DMS114 treated with DMSO at 0.1 percent for 48 hours (cell line): Measurements from ENCODE around the gene WDR72.
"Not testable (repeated sequence)": the region's sequence is repeated elsewhere in the genome, so short reads cannot be mapped to it uniquely, and the experiment has no call there.

Source experiments
- DNase-seq: peaks from one replicate; lab custom pipeline; 2025; ENCODE audit not compliant: unreplicated experiment; lab: John Stamatoyannopoulos, UW

Gene WDR72

GRCh38 chr15:53710906-53711305 lies 48.6 kb downstream of the WDR72 start:
- no peak for DNase-seq

GRCh38 chr15:53709821-53710220 lies 49.6 kb downstream of the WDR72 start:
- DNase-seq: no peak

GRCh38 chr15:53695365-53695764 lies 64.1 kb downstream of the WDR72 start:
- DNase-seq: no peak

- DNase-seq: no peak
These were observed 65.0 kb downstream of the WDR72 start for GRCh38 chr15:53694476-53694874.

- DNase-seq: no peak
These were observed 65.6 kb downstream of the WDR72 start for GRCh38 chr15:53693729-53694475.

GRCh38 chr15:53684162-53684561 lies 75.3 kb downstream of the WDR72 start:
- not testable (repeated sequence) for DNase-seq

- DNase-seq: no peak
These were observed 78.4 kb downstream of the WDR72 start for GRCh38 chr15:53681056-53681455.

GRCh38 chr15:53675832-53676231 lies 83.6 kb downstream of the WDR72 start:
- no peak for DNase-seq

GRCh38 chr15:53671545-53671944 lies 87.9 kb downstream of the WDR72 start:
- no peak for DNase-seq

GRCh38 chr15:53670701-53671100 lies 88.8 kb downstream of the WDR72 start:
- no peak for DNase-seq

- no peak for DNase-seq
These were observed 93.5 kb downstream of the WDR72 start for GRCh38 chr15:53665930-53666329.

GRCh38 chr15:53658827-53659555 lies 100.5 kb downstream of the WDR72 start:
- DNase-seq: no peak

GRCh38 chr15:53658255-53658654 lies 101.2 kb downstream of the WDR72 start:
- DNase-seq: no peak

GRCh38 chr15:53648934-53649333 lies 110.5 kb downstream of the WDR72 start:
- DNase-seq: no peak

- no peak for DNase-seq
These were observed 114.8 kb downstream of the WDR72 start for GRCh38 chr15:53644660-53645059.

- DNase-seq: no peak
These were observed 124.9 kb downstream of the WDR72 start for GRCh38 chr15:53634517-53635106.

GRCh38 chr15:53627279-53627678 lies 132.2 kb downstream of the WDR72 start:
- DNase-seq: no peak

GRCh38 chr15:53625962-53626845 lies 133.3 kb downstream of the WDR72 start:
- no peak for DNase-seq

- DNase-seq: no peak
These were observed 134.2 kb downstream of the WDR72 start for GRCh38 chr15:53625260-53625659.

- DNase-seq: no peak
These were observed 141.0 kb downstream of the WDR72 start for GRCh38 chr15:53618461-53618860.
